K562 (cell line): ENCODE measurements around the gene ENO2. TPM values are rescaled to one million over a fixed set of nuclear protein-coding genes. Genes with fewer than 3 reads are reported as not detected.

ENCODE experiments used
- ATAC-seq: fragments of 200-7000 bp; cut with Tn5 transposase; 3 replicates; pipeline ENCODE4 v1.9.1; 2020; ENCODE audit warnings: moderate library complexity
- BruUV-seq: library from RNA; stranded (reverse); fragments of 400-500 nt; replicated peaks from 2 replicates; lab custom pipeline; 2021; lab: Mats Ljungman, UMichigan
- CTCF ChIA-PET: fragments of 300-600 bp; formaldehyde crosslinking; extraction: SDS; loops from one replicate; lab custom pipeline; 2021; ENCODE audit warnings: low intra/inter-chr PET ratio; lab: Yijun Ruan, JAX
- POLR2A ChIA-PET: fragments of 300-600, 350-650 bp; sonication (Branson Sonifier 250); formaldehyde crosslinking; extraction: SDS; loops from one replicate; lab custom pipeline; 2021; ENCODE audit warnings: antibody characterized with exemption, inconsistent platforms; lab: Yijun Ruan, JAX
- DNase-seq, 4 experiments: peaks; one replicate each; pipeline versions ENCODE4 v3.0.0 to v3.0.0-alpha.2; 2011 to 2018; ENCODE audit warnings: low spot score in 3 of 4, mixed read lengths in 3 of 4; ENCODE audit errors: extremely low read depth in 1 of 4
- FAIRE-seq: peaks from 2 replicates; lab custom pipeline; 2011; peaks lifted over from hg19 to GRCh38; lab: Jason Lieb, UNC
- H2AFZ ChIP-seq: 2 replicates; pipeline ENCODE4 v1.6.0; 2011; ENCODE audit warnings: low read depth, low read length, control low read depth, inconsistent platforms
- H3K27ac ChIP-seq: fragments of 200-600 bp; 3 replicates; pipeline ENCODE4 v1.8.0; 2011; ENCODE audit warnings: low read depth, mild to moderate bottlenecking, control low read depth, inconsistent platforms, low read length, moderate library complexity, mixed read lengths; ENCODE audit errors: extremely low read depth
- H3K27me3 ChIP-seq, 2 experiments: fragments of 300-600 bp in 1 of 2; 2 replicates in 1 of 2; 3 replicates in 1 of 2; pipeline versions ENCODE4 v1.6.0 to v1.8.0; 2011; ENCODE audit warnings: inconsistent platforms in 2 of 2, low read length in 2 of 2, mild to moderate bottlenecking in 1 of 2, mixed read lengths in 1 of 2, moderate library complexity in 1 of 2; ENCODE audit not compliant: control insufficient read depth in 2 of 2, insufficient read depth in 2 of 2
- H3K36me3 ChIP-seq: fragments of 300-600 bp; 3 replicates; pipeline ENCODE4 v1.8.0; 2011; ENCODE audit warnings: mild to moderate bottlenecking, low read length, inconsistent platforms; ENCODE audit not compliant: control insufficient read depth, insufficient read depth
- H3K4me1 ChIP-seq, 2 experiments: fragments of 200-600 bp in 1 of 2; replicated peaks in 1 of 2; 2 replicates in 1 of 2; 3 replicates in 1 of 2; pipeline versions ENCODE4 v1.5.1 to v1.8.0; 2011; ENCODE audit warnings: inconsistent platforms in 2 of 2, low read length in 2 of 2, mild to moderate bottlenecking in 1 of 2, mixed read lengths in 1 of 2, moderate library complexity in 1 of 2; ENCODE audit not compliant: control insufficient read depth in 2 of 2, insufficient read depth in 2 of 2
- H3K4me2 ChIP-seq: 2 replicates; pipeline ENCODE4 v1.6.1; 2011; ENCODE audit warnings: low read length, control low read depth, inconsistent platforms, mixed read lengths; ENCODE audit not compliant: insufficient read depth
- H3K4me3 ChIP-seq: fragments of 200-600 bp; sonication (generic), shearing (Covaris generic); 2 replicates; pipeline ENCODE4 v1.5.1; 2016; ENCODE audit warnings: control low read depth, inconsistent platforms
- H3K79me2 ChIP-seq: fragments of 200-600 bp; 3 replicates; pipeline ENCODE4 v1.8.0; 2011; ENCODE audit warnings: low read length, inconsistent platforms; ENCODE audit not compliant: control insufficient read depth, insufficient read depth
- H3K9ac ChIP-seq, 2 experiments: 2 replicates each; pipeline versions ENCODE4 v1.6.0 to v1.6.1; 2011; ENCODE audit warnings: low read depth in 2 of 2, low read length in 2 of 2, control low read depth in 1 of 2, inconsistent platforms in 1 of 2, mild to moderate bottlenecking in 1 of 2, mixed read lengths in 1 of 2; ENCODE audit not compliant: insufficient read depth in 1 of 2
- H3K9me1 ChIP-seq: one replicate; pipeline ENCODE4 v1.6.0; 2011; ENCODE audit warnings: inconsistent platforms, mild to moderate bottlenecking, low read length, moderate library complexity; ENCODE audit not compliant: control insufficient read depth, insufficient read depth
- H3K9me3 ChIP-seq: replicated peaks from 2 replicates; pipeline ENCODE4 v1.5.1; 2011; ENCODE audit warnings: low read depth, low read length, inconsistent platforms; ENCODE audit not compliant: control insufficient read depth, insufficient read depth
- H4K20me1 ChIP-seq: replicated peaks from 2 replicates; pipeline ENCODE4 v1.6.1; 2011; ENCODE audit warnings: low read length, inconsistent platforms, mixed read lengths; ENCODE audit not compliant: control insufficient read depth, insufficient read depth
- EGR1 ChIP-seq: fragments of 450-650 bp; conservative IDR thresholded peaks from 2 replicates; pipeline ENCODE4 v1.6.1; 2017; ENCODE audit warnings: mild to moderate bottlenecking
- MCM2 ChIP-seq: fragments of 450-650 bp; IDR thresholded peaks from 2 replicates; pipeline ENCODE4 v1.6.1; 2017; ENCODE audit warnings: low read depth, mild to moderate bottlenecking
- TAL1 ChIP-seq: fragments of 450-650 bp; IDR thresholded peaks from 2 replicates; pipeline ENCODE4 v1.6.1; 2016; ENCODE audit warnings: mild to moderate bottlenecking
- TOE1 ChIP-seq, 2 experiments: fragments of 450-650 bp in 1 of 2; sonication (generic) in 1 of 2; formaldehyde crosslinking in 1 of 2; IDR thresholded peaks; 2 replicates each; pipeline versions ENCODE4 v1.7.1 to v1.8.0; 2016 to 2022; ENCODE audit warnings: borderline replicate concordance in 2 of 2, mild to moderate bottlenecking in 2 of 2, antibody characterized with exemption in 1 of 2, inconsistent platforms in 1 of 2, low read depth in 1 of 2, missing genetic modification reagents in 1 of 2, moderate library complexity in 1 of 2
- ZBTB7A ChIP-seq: IDR thresholded peaks from 2 replicates; pipeline ENCODE4 v1.6.1; 2011; ENCODE audit warnings: low read depth, mild to moderate bottlenecking, low read length, moderate library complexity, borderline replicate concordance; ENCODE audit not compliant: control insufficient read depth
- ZNF197 ChIP-seq: fragments of 200-800 bp; sonication (Bioruptor generic); IDR thresholded peaks from 2 replicates; pipeline ENCODE4 v1.6.1; 2016; ENCODE audit warnings: low read depth, missing genetic modification characterization, missing compliant biosample characterization
- ZNF24 ChIP-seq: fragments of 450-650 bp; IDR thresholded peaks from 2 replicates; pipeline ENCODE4 v1.6.1; 2016
- whole genome bisulfite sequencing: fragments of 100-300 bp; shearing (Covaris generic); methylation state at CpG from one replicate; pipeline ENCODE4 v1.1.6; 2016; ENCODE audit warnings: low coverage, mixed read lengths; ENCODE audit not compliant: insufficient coverage; ENCODE audit errors: missing lambda C conversion rate; 5-methylcytosine and 5-hydroxymethylcytosine counted together
- in situ Hi-C: fragments of 300-500 bp; cut with MboI; formaldehyde crosslinking; loops from 4 replicates; pipeline ENCODE4 v1.15.0; 2018; ENCODE audit warnings: inconsistent platforms, mixed read lengths
- intact Hi-C: fragments of 100-400 bp; cut with micrococcal nuclease; formaldehyde crosslinking; loops from 2 replicates; pipeline ENCODE4 v1.14.2; 2022
- polyA plus RNA-seq, 8 experiments: library from polyadenylated mRNA; depleted of rRNA in 4 of 8; stranded (reverse) in 5 of 8; unstranded in 3 of 8; fragments of >200 nt; fragmentation: Nextera tagmentation in 2 of 8; fragmentation: Illumina TruSeq in 1 of 8; extraction: Ambion mirVana in 2 of 8; extraction: Trizol in 1 of 8; gene quantifications; 2 replicates each; pipeline versions ENCODE4 v1.2.1 to v1.2.3, GENCODE V29; 2011 to 2014; ENCODE audit warnings: inconsistent platforms in 1 of 8, missing spikeins in 1 of 8
- total RNA-seq, 7 experiments: library from RNA; depleted of rRNA in 6 of 7; stranded (reverse); fragments of >200 nt in 6 of 7; fragmentation: Illumina TruSeq in 2 of 7; extraction: Trizol in 2 of 7; gene quantifications; 2 replicates each; pipeline versions ENCODE4 v1.2.1 to v1.2.3, GENCODE V29; 2011 to 2021; ENCODE audit warnings: low replicate concordance in 1 of 7

Gene ENO2
- total and polyA plus RNA-seq, 9 of the 15 experiments (the other 6 are each of a cell fraction or from before 2014, with no cell fraction given): 10.9 to 43.3 (median 21.0) TPM

- Histone ChIP-seq H3K4me1 (peaks cover 26 to 43% of the 10 kb centered on the region in 2 experiments; a peak in 4 of 5 replicates), H3K79me2 (peaks cover 33% of the 10 kb centered on the region), H3K36me3 (peaks cover 74% of the 10 kb centered on the region), H3K4me2 (peak overlapping the region; percentile 83), H3K9ac (peak overlapping the region; percentile 58 to 87; a peak in 3 of 4 replicates), H2AFZ (peak overlapping the region; percentile 74), H3K27me3 (no peaks in the 10 kb centered on the region), H3K9me1 (no peaks in the 10 kb centered on the region), H3K27ac (peak overlapping the region; percentile 19; the same call in 1 of the 3 replicates), H3K4me3 (peak overlapping the region; percentile 96), H3K9me3 (no peaks in the 10 kb centered on the region), H4K20me1 (peaks cover 34% of the 10 kb centered on the region)
- intact Hi-C loops (loop anchor here (5.0 kb wide), 1 partner anchor 76 kb away; the partner anchor contains the start of genes C12orf57 and RNU7-1), in situ Hi-C loops (loop anchor here (5.0 kb wide), 1 partner anchor 76 kb away; the partner anchor contains the start of genes C12orf57 and RNU7-1)
- peak; percentile 61 to 66 (median 65) for DNase-seq
- WGBS: 45% methylated on average over 12 of the region's 19 CpGs
- CTCF ChIA-PET: no interaction called here
- FAIRE-seq: no peak
- no TSS peak for BruUV-seq
- POLR2A ChIA-PET: interaction anchor here (0.7 to 11.3 kb wide), 11 partner anchors 13 to 622 kb away, joined by 3 to 174 read pairs (median 3); partner anchors contain the start of genes C12orf57, CDCA3, RNU7-1 and USP5
- ATAC-seq: 0 out of 3 replicates have a peak, but pooled peaks have one; percentile 3
- no peak for TF ChIP-seq TAL1
- TF ChIP-seq EGR1: peak; percentile 83
- peak; percentile 58; the same call in 1 of the 2 replicates for TF ChIP-seq ZBTB7A
- TF ChIP-seq TOE1 (IDR thresholded peaks at IDR 0.05; ENCODE audit: borderline replicate concordance): no peak
- no peak for TF ChIP-seq TOE1 (CRISPR knock-in tag; IDR thresholded peaks at IDR 0.05; ENCODE audit: borderline replicate concordance, low read depth)
- TF ChIP-seq ZNF197 (CRISPR knock-in tag): no peak
- no peak for TF ChIP-seq ZNF24
- no peak for TF ChIP-seq MCM2
These were observed 48.0 kb upstream of the ENO2 start for GRCh38 chr12:6866163-6866919.
